ENCODE measurements around the gene MRNIP.

DNA sequence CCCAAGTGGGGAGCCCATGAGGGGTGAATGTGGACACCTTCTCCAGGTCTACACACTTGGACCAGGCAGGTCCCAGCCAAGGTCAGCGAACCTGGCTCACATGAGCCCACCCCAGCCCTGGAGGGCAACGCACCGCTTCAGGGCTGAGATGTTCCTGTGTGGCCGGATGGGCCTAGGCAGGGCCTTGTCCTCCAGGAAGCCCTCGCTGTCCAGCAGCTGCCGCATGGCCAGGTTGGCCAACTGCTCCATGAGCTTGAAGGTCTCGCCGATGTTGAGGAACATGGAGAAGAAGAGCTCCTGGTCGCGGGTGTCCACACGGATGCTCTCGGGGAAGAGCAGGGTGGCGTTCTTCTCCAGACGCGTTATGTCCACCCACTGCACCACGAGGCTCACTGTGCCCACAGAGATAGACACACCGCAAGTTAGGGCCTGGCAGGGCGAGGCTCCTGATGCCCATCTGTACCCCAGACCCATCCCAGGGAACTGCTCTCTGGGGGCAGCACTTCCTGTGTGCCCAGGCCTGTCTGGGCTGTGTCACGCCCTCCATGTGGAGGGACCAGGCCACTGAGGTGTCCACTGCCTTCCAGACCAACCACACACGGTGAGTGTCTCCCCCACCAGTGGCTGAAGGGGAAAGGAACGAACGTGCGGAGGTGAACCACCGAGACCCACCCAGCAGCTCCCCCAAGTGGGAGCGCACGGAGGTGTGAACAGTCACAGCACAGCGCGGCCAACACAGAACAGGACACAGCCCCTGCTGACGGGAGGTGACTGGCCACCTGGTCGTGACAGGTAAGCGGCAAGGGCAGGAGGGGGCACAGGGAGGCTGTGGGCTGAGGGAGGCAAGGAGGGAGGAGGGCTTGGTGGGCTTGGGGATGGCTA, 34.7 kb upstream of the MRNIP start:
- TF ChIP-seq EZH2phosphoT487 (IDR thresholded peaks at IDR 0.05; ENCODE audit: borderline replicate concordance, low read length), result no peak
- TF ChIP-seq, protein P1, sequence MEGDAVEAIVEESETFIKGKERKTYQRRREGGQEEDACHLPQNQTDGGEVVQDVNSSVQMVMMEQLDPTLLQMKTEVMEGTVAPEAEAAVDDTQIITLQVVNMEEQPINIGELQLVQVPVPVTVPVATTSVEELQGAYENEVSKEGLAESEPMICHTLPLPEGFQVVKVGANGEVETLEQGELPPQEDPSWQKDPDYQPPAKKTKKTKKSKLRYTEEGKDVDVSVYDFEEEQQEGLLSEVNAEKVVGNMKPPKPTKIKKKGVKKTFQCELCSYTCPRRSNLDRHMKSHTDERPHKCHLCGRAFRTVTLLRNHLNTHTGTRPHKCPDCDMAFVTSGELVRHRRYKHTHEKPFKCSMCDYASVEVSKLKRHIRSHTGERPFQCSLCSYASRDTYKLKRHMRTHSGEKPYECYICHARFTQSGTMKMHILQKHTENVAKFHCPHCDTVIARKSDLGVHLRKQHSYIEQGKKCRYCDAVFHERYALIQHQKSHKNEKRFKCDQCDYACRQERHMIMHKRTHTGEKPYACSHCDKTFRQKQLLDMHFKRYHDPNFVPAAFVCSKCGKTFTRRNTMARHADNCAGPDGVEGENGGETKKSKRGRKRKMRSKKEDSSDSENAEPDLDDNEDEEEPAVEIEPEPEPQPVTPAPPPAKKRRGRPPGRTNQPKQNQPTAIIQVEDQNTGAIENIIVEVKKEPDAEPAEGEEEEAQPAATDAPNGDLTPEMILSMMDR (IDR thresholded peaks at IDR 0.05; ENCODE audit: low read depth, low read length, poor library complexity, severe bottlenecking), result no peak
